C4-2B (cell line): ENCODE results near the gene SIN3A.

Experiments
- H3K27ac ChIP-seq: fragments of 450-650 bp; 2 replicates; pipeline ENCODE4 v1.5.1; 2017
- ZFX ChIP-seq: fragments of 450-650 bp; IDR thresholded peaks from 2 replicates; pipeline ENCODE4 v1.6.1; 2017
- TF ChIP-seq, protein P1 (sequence below): fragments of 450-650 bp; conservative IDR thresholded peaks from 2 replicates; pipeline ENCODE4 v1.5.1; 2017; ENCODE audit warnings: mild to moderate bottlenecking

Gene SIN3A

DNA sequence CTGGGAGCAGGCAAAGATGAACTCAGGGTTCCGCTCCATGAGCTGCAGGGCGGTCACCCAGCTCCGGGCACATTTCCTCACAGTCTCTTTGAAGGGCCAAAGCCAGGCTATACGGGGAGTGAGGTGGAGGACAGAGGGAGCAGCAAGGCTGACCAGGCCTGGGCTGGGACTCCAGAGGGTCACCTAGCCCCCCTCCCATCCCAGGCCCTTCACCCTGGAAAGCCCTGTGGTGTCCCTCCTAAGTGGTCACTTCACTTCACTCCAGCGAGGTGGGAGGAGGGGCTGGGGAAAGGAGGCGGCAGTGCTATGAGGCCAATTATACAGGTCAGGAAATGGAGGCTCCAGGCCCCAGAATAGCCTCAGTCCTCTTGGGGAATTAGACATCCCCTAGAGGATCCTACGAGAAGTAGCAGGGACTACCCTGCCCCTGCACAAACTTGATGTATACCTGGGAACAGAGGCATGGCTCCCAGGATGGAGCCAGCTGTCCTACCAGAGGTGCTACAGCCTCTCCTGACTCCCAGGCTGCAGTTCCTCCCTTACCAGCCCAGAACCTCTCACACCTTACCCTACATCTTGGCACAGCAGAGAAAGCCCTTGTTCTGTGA is 88.7 kb downstream of the SIN3A start:
- H3K27ac ChIP-seq: no peak overlapping the region
- no peak for TF ChIP-seq ZFX
- TF ChIP-seq, protein P1, sequence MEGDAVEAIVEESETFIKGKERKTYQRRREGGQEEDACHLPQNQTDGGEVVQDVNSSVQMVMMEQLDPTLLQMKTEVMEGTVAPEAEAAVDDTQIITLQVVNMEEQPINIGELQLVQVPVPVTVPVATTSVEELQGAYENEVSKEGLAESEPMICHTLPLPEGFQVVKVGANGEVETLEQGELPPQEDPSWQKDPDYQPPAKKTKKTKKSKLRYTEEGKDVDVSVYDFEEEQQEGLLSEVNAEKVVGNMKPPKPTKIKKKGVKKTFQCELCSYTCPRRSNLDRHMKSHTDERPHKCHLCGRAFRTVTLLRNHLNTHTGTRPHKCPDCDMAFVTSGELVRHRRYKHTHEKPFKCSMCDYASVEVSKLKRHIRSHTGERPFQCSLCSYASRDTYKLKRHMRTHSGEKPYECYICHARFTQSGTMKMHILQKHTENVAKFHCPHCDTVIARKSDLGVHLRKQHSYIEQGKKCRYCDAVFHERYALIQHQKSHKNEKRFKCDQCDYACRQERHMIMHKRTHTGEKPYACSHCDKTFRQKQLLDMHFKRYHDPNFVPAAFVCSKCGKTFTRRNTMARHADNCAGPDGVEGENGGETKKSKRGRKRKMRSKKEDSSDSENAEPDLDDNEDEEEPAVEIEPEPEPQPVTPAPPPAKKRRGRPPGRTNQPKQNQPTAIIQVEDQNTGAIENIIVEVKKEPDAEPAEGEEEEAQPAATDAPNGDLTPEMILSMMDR: no peak

DNA sequence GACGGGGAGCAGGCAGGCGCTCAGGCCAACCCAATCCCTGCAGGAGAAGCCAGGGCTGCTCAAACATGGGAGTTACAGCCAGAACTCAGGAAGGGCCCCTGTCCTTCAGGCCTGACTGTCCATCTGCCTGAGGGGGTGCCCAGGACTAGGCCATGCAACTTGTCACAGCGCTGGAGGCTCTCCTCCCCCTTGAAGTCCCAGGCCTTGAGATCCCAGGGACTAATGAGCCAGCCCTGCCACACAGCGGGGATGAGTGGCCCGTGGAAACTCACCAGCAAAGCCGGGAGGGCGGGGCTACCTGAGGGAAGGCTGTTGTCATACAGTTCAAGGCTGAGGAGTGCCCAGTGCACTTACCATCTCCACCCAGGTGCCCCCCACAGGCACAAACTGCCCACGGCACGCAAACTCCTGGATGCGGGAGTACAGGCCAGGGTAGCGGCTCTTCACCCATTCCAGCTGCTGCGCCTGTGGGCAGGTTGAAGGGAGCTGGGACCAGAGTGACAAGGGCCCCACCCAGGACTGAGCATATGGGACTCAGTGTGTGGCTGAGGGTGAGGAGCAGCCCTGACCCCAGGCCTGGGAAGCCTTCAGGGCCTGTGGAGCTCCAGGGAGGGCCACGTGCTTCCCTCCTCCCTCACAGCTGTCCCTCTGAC is 89.4 kb downstream of the SIN3A start:
- TF ChIP-seq, protein P1: no peak
- TF ChIP-seq ZFX: no peak
- H3K27ac ChIP-seq: no peak overlapping the region

DNA sequence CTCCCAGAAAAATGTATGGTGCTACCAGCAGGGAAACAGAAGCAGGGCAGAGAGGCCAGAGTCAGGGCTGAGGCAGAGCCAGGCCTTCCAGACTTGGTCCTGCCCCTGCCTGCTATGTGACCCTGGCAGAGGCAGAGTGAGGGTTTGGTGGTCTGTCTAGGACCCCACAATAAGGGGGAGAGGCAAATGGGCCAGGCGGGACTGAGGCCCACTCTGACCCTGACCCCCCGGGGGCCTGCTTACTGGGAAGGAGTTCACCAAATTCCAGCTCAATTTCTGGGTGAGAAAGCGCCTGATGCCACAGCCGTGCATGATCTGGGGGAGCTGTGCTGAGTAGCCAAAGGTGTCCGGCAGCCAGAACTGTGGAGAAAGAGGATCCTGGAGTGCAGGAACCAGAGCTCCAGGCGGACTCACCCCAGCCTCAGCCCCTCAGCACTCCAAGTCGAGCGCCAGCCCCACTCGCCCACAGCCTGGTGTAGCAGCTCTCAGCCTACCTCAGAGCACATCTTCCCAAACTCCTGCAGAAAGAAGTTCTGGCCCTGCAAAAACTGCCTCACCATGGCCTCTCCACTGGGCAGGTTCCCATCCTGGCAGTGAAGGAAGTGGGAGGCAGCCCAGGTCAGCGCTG is 90.0 kb downstream of the SIN3A start:
- TF ChIP-seq ZFX: no peak
- TF ChIP-seq, protein P1: no peak
- H3K27ac ChIP-seq: no peak overlapping the region

DNA sequence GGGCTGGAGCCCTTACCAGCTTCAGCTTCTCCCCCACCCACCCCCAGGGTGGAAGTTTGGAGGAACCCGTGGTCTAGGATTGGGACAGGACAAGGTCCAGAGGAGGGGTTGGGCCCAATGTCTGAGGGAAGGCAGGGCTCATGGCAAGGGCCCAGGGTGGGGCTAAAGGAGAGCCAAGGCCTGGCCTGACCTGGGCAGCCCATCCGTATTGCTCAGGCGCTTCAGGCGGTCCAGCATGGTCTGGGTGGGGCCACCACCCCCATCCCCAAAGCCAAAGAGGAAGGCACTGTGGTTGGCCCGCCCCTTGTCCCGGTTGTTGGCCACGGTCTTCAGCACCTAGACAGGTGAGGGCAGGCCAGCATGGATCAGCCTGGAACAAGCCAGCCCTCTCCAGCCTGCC is 90.6 kb downstream of the SIN3A start:
- TF ChIP-seq, protein P1: no peak
- TF ChIP-seq ZFX: no peak
- H3K27ac ChIP-seq: no peak overlapping the region

DNA sequence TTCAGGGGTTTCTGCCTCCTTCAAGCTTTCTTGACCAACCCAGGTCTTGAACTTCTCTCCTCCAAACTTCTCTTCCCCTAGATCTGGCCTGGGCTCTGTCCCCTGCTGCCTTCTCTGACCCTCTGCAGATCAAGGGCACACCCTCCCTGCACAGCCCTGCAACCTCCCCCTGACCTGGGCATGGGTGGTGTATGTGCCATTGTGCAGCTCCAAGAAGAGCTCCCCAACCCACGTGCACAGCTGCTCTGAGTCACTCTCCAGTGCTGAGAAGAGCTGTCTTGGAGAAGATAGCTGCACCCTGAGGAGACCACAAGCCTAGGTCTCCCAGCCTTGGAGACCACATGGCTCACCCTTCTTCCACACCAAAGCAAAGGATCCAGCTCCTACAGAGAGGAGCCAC is 91.1 kb downstream of the SIN3A start:
- no peak for TF ChIP-seq ZFX
- TF ChIP-seq, protein P1: no peak
- H3K27ac ChIP-seq: no peak overlapping the region

DNA sequence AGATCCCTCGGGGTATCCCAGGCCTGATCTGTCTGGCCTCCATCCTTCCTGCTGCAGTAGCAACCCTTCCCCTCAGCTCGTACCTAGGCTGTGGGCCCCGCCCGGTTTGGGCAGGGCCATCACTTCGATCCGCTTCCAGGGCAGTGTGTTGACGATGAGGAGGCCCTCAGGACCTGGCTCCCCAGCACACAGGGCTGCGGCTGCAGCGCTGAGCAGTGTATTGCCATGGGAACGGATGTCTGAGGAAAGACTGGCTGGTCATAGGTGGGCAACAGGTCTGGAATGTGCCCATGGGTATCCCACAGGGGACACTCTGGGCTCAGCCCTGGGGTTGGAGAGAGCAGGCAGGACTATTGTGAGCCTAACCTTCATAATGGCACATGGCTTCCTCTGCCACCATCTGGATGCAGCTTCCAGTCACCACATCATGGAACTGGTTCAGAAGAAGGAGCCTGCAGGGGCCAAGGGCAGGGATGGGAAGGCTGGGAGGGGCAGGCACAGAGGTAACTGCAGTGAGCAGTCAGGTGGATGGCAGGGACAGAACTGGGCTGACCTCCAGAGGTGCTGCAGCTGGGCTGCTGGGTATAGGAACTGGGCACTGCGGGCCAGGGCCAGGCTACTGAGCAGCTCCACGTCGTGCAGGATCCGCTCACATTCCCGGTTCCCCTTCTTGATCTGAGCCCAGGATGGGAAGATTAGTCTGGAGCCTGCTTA is 91.8 kb downstream of the SIN3A start:
- H3K27ac ChIP-seq: no peak overlapping the region
- TF ChIP-seq, protein P1: no peak
- no peak for TF ChIP-seq ZFX
